B cell (primary cell): ENCODE data around the gene TECTA.

Source experiments
- CTCF ChIP-seq: fragments of 200-600 bp; IDR thresholded peaks from one replicate; pipeline ENCODE4 v1.8.0; 2022; ENCODE audit warnings: antibody characterized with exemption, mild to moderate bottlenecking
- EZH2 ChIP-seq: IDR thresholded peaks from 2 replicates; pipeline ENCODE4 v1.6.1; 2012; ENCODE audit warnings: borderline replicate concordance, low read depth, mild to moderate bottlenecking, moderate library complexity, low read length; ENCODE audit not compliant: insufficient read depth, poor library complexity, severe bottlenecking

- TF ChIP-seq CTCF (no peak), EZH2 (no peak)
These were observed 122.1 kb downstream of the TECTA start for GRCh38 chr11:121223161-121223560.
